ENCODE measurements around the gene ATP9B. TPM values are rescaled to one million over a fixed set of nuclear protein-coding genes. Genes with fewer than 3 reads are reported as not detected.
"Not testable (repeated sequence)": the region's sequence is repeated elsewhere in the genome, so short reads cannot be mapped to it uniquely, and the experiment has no call there.

ATP9B gene
- total RNA-seq, 1 experiment from 2014 or later: 17.8 TPM

GRCh38 chr18:79077181-79077580 is 8.0 kb downstream of the ATP9B start:
- H3K9ac ChIP-seq (ENCODE audit: low read length): no peak overlapping the region

GRCh38 chr18:79078791-79079190 is 9.6 kb downstream of the ATP9B start:
- CTCF ChIA-PET; H3K4me2 ChIP-seq (ENCODE audit: low read length); BruUV-seq (replicated peaks); H4K20me1 ChIP-seq (ENCODE audit: insufficient read depth); H3K36me3 ChIP-seq (ENCODE audit: control insufficient read depth in 1 of 2, insufficient read depth in 2 of 2, low read length in 2 of 2); H3K9me2 ChIP-seq (ENCODE audit: insufficient read depth); H3K9ac ChIP-seq (ENCODE audit: low read length); H3K27me3 ChIP-seq (ENCODE audit: insufficient read depth, low read length); H3K4me1 ChIP-seq (ENCODE audit: control insufficient read depth in 1 of 2, insufficient read depth in 2 of 2, low read length in 2 of 2); POLR2A ChIA-PET; intact Hi-C loops (cut with micrococcal nuclease); RAD21 ChIA-PET (ENCODE audit: low non-redundant PET in 1 of 2, low total read pairs in 2 of 2, uncharacterized antibody in 2 of 2, unreplicated experiment in 2 of 2); ATAC-seq; H3K27ac ChIP-seq (ENCODE audit: low read depth, low read length); H2AFZ ChIP-seq (ENCODE audit: low read depth, low read length, poor library complexity, severe bottlenecking); H3K9me3 ChIP-seq (ENCODE audit: control insufficient read depth in 1 of 2, insufficient read depth in 1 of 2, low read depth in 1 of 2, low read length in 2 of 2); H3K4me3 ChIP-seq (replicated peaks in 1 of 2; ENCODE audit: low read depth in 1 of 2, low read length in 2 of 2); DNase-seq (ENCODE audit: low read depth, low spot score): not testable (repeated sequence)
- peaks cover 47% of the 10 kb centered on the region for H3K79me2 ChIP-seq (ENCODE audit: insufficient read depth, low read length)

More at GRCh38 chr18:79077181-79077580, 8.0 kb downstream of the ATP9B start:
- H3K9me3 ChIP-seq (ENCODE audit: control insufficient read depth in 1 of 2, insufficient read depth in 1 of 2, low read depth in 1 of 2, low read length in 2 of 2): no peaks in the 10 kb centered on the region
- ATAC-seq: no peak
- no peaks in the 10 kb centered on the region for H4K20me1 ChIP-seq (ENCODE audit: insufficient read depth)
- POLR2A ChIA-PET: no interaction called here
- H2AFZ ChIP-seq (ENCODE audit: low read depth, low read length, poor library complexity, severe bottlenecking): no peak overlapping the region
- no peaks in the 10 kb centered on the region for H3K4me1 ChIP-seq (ENCODE audit: control insufficient read depth in 1 of 2, insufficient read depth in 2 of 2, low read length in 2 of 2)
- no peak overlapping the region for H3K27ac ChIP-seq (ENCODE audit: low read depth, low read length)
- no peak overlapping the region for H3K4me3 ChIP-seq (replicated peaks in 1 of 2; ENCODE audit: low read depth in 1 of 2, low read length in 2 of 2)
- H3K27me3 ChIP-seq (ENCODE audit: insufficient read depth, low read length): no peaks in the 10 kb centered on the region
- no peaks in the 10 kb centered on the region for H3K9me2 ChIP-seq (ENCODE audit: insufficient read depth)
- CTCF ChIA-PET: no interaction called here
- TF ChIP-seq ZFX (IDR thresholded peaks at IDR 0.05): no peak
- no peak for TF ChIP-seq EZH2phosphoT487 (IDR thresholded peaks at IDR 0.05; ENCODE audit: borderline replicate concordance)
- RAD21 ChIA-PET (ENCODE audit: low non-redundant PET in 1 of 2, low total read pairs in 2 of 2, uncharacterized antibody in 2 of 2, unreplicated experiment in 2 of 2): no interaction called here
- BruUV-seq (replicated peaks): no TSS peak
- DNase-seq (ENCODE audit: low read depth, low spot score): no peak
- H3K36me3 ChIP-seq (ENCODE audit: control insufficient read depth in 1 of 2, insufficient read depth in 2 of 2, low read length in 2 of 2): no peaks in the 10 kb centered on the region
- no peak overlapping the region for H3K4me2 ChIP-seq (ENCODE audit: low read length)
- intact Hi-C loops (cut with micrococcal nuclease): no loop called here
- H3K79me2 ChIP-seq (ENCODE audit: insufficient read depth, low read length): peaks cover 48% of the 10 kb centered on the region

- Histone ChIP-seq H3K36me3 (ENCODE audit: control insufficient read depth in 1 of 2, insufficient read depth in 2 of 2, low read length in 2 of 2) (no peaks in the 10 kb centered on the region), H3K27me3 (ENCODE audit: insufficient read depth, low read length) (no peaks in the 10 kb centered on the region), H3K9me2 (ENCODE audit: insufficient read depth) (no peaks in the 10 kb centered on the region), H3K9me3 (ENCODE audit: control insufficient read depth in 1 of 2, insufficient read depth in 1 of 2, low read depth in 1 of 2, low read length in 2 of 2) (no peaks in the 10 kb centered on the region; a peak in 1 of 4 replicates), H3K27ac (ENCODE audit: low read depth, low read length) (no peak overlapping the region), H4K20me1 (ENCODE audit: insufficient read depth) (0 out of 2 replicates have a peak, but pooled peaks cover 3% of the 10 kb centered on the region), H3K4me2 (ENCODE audit: low read length) (no peak overlapping the region), H3K9ac (ENCODE audit: low read length) (no peak overlapping the region), H2AFZ (ENCODE audit: low read depth, low read length, poor library complexity, severe bottlenecking) (no peak overlapping the region), H3K4me3 (replicated peaks in 1 of 2; ENCODE audit: low read depth in 1 of 2, low read length in 2 of 2) (no peak overlapping the region), H3K79me2 (ENCODE audit: insufficient read depth, low read length) (peaks cover 53% of the 10 kb centered on the region), H3K4me1 (ENCODE audit: control insufficient read depth in 1 of 2, insufficient read depth in 2 of 2, low read length in 2 of 2) (no peaks in the 10 kb centered on the region)
- ChIA-PET POLR2A (no interaction called here), RAD21 (ENCODE audit: low non-redundant PET in 1 of 2, low total read pairs in 2 of 2, uncharacterized antibody in 2 of 2, unreplicated experiment in 2 of 2) (no interaction called here), CTCF (no interaction called here)
- no TSS peak for BruUV-seq (replicated peaks)
- DNase-seq (ENCODE audit: low read depth, low spot score) (no peak), ATAC-seq (no peak)
- intact Hi-C loops (cut with micrococcal nuclease): no loop called here
- TF ChIP-seq, protein P1, sequence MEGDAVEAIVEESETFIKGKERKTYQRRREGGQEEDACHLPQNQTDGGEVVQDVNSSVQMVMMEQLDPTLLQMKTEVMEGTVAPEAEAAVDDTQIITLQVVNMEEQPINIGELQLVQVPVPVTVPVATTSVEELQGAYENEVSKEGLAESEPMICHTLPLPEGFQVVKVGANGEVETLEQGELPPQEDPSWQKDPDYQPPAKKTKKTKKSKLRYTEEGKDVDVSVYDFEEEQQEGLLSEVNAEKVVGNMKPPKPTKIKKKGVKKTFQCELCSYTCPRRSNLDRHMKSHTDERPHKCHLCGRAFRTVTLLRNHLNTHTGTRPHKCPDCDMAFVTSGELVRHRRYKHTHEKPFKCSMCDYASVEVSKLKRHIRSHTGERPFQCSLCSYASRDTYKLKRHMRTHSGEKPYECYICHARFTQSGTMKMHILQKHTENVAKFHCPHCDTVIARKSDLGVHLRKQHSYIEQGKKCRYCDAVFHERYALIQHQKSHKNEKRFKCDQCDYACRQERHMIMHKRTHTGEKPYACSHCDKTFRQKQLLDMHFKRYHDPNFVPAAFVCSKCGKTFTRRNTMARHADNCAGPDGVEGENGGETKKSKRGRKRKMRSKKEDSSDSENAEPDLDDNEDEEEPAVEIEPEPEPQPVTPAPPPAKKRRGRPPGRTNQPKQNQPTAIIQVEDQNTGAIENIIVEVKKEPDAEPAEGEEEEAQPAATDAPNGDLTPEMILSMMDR (IDR thresholded peaks at IDR 0.05 in 2 of 3, conservative IDR thresholded peaks at IDR 0.05 in 1 of 3; ENCODE audit: borderline replicate concordance in 1 of 3, insufficient read depth in 1 of 3, low read depth in 2 of 3, low read length in 2 of 3): no peak
- TF ChIP-seq ATF3 (IDR thresholded peaks at IDR 0.05): no peak
- no peak for TF ChIP-seq SP1 (IDR thresholded peaks at IDR 0.05; ENCODE audit: low read depth)
- TF ChIP-seq POLR2AphosphoS5 (IDR thresholded peaks at IDR 0.05; ENCODE audit: low read depth, low read length): no peak
- no peak for TF ChIP-seq ZNF274 (IDR thresholded peaks at IDR 0.05; ENCODE audit: low read depth, low read length)
- TF ChIP-seq JUND (IDR thresholded peaks at IDR 0.05): no peak
- TF ChIP-seq ELF1 (IDR thresholded peaks at IDR 0.05; ENCODE audit: borderline replicate concordance, low read depth): no peak
- TF ChIP-seq CEBPB (IDR thresholded peaks at IDR 0.05; ENCODE audit: low read depth): no peak
- no peak for TF ChIP-seq EZH2phosphoT487 (IDR thresholded peaks at IDR 0.05; ENCODE audit: borderline replicate concordance)
- TF ChIP-seq EZH2 (IDR thresholded peaks at IDR 0.05): no peak
Observed at GRCh38 chr18:79092874-79093273, 23.7 kb downstream of the ATP9B start.

Measured in HCT116 (cell line).